GM12801 (cell line): Measurements from ENCODE around the gene SPTB.

Experiments
- TF ChIP-seq, protein P1 (sequence below): IDR thresholded peaks from one replicate; pipeline ENCODE4 v1.5.1; 2011; ENCODE audit warnings: control low read depth; ENCODE audit not compliant: insufficient read length; ENCODE audit errors: extremely low read depth

Gene SPTB

DNA sequence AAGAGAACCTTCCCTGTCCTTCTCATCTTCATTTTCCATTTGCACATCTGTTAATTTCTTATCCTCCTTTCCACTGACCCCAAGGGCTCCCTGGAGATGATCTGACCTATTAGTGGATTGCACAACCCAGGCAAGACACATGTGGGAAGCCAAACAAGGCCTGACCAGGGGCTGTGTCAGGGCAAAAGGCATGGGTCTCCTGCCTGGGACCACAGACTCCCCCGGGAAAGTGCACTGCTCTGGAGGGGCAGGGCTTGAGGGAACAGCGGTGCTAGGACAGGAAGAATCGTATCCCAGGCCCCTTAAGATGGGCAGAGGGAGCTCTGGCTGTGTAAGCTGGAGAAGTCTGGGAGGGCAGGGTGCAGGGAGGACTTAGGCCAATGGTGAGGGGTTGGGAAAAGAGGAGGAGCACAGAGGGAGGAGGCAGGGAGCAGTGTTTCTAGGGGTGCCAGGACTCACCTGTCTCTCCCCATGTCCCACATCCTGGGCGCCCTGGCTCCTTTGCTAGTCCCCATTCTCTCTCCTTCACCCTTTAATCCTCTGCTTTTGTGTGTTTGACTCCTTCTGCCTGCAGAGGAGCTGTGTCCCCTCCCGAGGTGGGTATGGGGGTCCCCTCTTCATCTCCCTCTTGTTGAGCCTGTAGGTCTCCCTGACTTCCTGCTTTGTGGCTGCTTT lies 150.2 kb downstream of the SPTB start:
- TF ChIP-seq, protein P1, sequence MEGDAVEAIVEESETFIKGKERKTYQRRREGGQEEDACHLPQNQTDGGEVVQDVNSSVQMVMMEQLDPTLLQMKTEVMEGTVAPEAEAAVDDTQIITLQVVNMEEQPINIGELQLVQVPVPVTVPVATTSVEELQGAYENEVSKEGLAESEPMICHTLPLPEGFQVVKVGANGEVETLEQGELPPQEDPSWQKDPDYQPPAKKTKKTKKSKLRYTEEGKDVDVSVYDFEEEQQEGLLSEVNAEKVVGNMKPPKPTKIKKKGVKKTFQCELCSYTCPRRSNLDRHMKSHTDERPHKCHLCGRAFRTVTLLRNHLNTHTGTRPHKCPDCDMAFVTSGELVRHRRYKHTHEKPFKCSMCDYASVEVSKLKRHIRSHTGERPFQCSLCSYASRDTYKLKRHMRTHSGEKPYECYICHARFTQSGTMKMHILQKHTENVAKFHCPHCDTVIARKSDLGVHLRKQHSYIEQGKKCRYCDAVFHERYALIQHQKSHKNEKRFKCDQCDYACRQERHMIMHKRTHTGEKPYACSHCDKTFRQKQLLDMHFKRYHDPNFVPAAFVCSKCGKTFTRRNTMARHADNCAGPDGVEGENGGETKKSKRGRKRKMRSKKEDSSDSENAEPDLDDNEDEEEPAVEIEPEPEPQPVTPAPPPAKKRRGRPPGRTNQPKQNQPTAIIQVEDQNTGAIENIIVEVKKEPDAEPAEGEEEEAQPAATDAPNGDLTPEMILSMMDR, result no peak

GRCh38 chr14:64728856-64729255 lies 150.9 kb downstream of the SPTB start:
- TF ChIP-seq, protein P1, result no peak

DNA sequence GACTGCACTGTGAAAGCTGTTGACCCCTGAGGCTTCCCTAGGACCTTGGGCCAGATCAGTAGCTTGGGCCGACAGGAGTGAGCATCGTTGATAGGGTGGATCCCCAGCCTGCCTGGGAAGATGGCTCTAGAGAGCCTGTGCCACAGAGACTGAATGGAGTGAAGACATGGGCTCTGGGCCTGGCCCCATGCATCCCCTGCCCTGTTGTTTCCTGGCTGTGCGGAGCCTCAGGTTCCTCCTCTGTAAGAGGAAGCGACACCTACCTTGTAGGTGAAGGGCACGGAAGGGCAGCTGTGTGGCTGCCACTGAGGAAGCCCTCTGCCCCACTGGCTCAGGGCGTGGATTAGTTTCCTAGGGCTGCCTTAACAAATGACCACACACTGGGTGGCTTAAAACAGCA lies 151.6 kb downstream of the SPTB start:
- TF ChIP-seq, protein P1, result no peak

GRCh38 chr14:64727551-64728071 lies 152.1 kb downstream of the SPTB start:
- TF ChIP-seq, protein P1, result no peak

GRCh38 chr14:64726585-64726890 lies 153.2 kb downstream of the SPTB start:
- TF ChIP-seq, protein P1, result no peak

- TF ChIP-seq, protein P1, result no peak
Measured at GRCh38 chr14:64725879-64726584, 153.7 kb downstream of the SPTB start.

- TF ChIP-seq, protein P1, result no peak
Measured at GRCh38 chr14:64725261-64725815, 154.4 kb downstream of the SPTB start.
